NCI-H187 treated with DMSO at 0.1 percent for 48 hours (cell line): ENCODE data around the gene PCDHGA1.
"Not testable (repeated sequence)": the region's sequence is repeated elsewhere in the genome, so short reads cannot be mapped to it uniquely, and the experiment has no call there.

Source experiments
- DNase-seq: peaks from one replicate; lab custom pipeline; 2025; lab: John Stamatoyannopoulos, UW

Gene PCDHGA1

DNA sequence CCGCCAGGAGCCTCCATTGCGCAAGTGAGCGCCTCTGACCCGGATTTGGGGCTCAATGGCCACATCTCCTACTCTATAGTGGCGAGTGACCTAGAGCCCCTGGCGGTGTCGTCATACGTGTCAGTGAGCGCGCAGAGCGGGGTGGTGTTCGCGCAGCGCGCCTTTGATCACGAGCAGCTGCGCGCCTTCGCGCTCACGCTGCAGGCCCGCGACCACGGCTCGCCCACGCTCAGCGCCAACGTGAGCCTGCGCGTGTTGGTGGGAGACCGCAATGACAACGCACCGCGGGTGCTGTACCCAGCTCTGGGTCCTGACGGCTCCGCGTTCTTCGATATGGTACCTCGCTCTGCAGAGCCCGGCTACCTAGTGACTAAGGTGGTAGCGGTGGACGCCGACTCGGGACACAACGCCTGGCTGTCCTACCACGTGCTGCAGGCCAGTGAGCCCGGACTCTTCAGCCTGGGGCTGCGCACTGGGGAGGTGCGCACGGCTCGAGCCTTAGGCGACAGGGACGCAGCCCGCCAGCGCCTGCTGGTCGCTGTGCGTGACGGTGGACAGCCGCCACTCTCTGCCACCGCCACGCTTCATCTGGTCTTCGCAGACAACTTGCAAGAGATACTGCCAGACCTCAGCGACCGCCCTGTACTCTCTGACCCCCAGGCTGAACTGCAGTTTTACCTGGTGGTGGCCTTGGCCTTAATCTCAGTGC is 79.4 kb downstream of the PCDHGA1 start:
- DNase-seq: no peak

DNA sequence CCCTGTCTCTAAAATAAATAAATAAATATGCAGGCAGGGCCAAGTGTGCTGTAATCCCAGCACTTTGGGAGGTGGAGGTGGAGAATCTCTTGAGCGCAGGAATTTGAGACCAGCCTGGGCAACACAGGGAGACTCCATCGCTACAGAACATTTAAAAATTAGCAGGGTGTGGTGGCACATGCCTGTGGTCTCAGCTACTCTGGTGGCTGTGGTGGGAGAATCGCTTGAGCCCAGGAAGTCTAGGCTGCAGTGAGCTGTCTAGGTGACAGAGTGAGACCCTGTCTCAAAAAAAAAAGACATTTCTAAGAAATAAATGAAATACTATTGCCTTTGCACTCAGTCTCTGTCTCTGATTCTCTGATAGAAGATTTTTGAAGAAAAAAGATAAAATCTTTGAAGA is 81.3 kb downstream of the PCDHGA1 start:
- no peak for DNase-seq

DNA sequence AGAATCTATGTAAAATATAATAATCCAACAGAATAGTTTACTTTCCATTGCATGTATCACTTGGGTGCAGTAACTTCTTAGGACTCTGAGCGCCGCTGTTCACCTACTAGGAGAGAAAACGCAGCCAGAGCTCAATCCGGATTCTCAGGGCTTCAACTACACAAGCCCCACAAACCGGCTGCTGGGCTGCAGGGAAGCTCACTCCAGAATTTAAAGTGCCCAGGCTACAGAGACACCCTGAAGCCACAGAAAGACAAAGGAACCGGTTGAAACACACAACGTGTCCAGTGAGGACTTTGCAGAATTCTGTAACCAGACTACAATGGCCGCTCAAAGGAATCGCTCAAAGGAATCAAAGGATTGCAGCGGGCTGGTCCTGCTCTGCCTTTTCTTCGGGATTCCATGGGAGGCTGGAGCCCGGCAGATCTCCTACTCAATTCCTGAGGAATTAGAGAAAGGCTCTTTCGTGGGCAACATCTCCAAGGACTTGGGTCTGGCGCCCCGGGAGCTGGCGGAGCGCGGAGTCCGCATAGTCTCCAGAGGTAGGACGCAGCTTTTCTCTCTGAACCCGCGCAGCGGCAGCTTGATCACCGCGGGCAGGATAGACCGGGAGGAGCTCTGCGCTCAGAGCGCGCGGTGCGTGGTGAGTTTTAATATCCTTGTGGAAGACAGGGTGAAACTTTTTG is 82.7 kb downstream of the PCDHGA1 start, which contains the start of gene PCDHGA10:
Gene PCDHGA10 (plus strand): TSS at position 134 of the 686 bp plus-strand sequence. CDS start 189 bp downstream, at position 323.
- DNase-seq: no peak

DNA sequence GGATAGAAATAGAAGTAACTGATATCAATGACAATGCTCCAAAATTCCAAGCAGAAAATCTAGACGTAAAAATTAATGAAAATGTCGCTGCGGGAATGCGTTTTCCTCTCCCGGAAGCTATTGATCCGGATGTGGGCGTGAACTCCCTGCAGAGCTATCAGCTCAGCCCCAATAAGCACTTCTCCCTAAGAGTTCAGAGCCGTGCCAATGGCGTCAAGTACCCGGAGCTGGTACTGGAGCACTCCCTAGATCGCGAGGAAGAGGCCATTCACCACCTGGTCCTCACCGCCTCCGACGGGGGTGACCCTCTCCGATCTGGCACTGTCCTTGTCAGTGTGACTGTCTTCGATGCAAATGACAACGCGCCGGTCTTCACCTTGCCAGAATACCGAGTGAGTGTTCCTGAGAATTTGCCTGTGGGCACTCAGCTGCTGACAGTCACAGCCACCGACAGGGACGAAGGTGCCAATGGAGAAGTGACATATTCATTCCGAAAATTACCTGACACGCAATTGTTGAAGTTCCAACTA is 83.3 kb downstream of the PCDHGA1 start:
- DNase-seq: no peak

DNA sequence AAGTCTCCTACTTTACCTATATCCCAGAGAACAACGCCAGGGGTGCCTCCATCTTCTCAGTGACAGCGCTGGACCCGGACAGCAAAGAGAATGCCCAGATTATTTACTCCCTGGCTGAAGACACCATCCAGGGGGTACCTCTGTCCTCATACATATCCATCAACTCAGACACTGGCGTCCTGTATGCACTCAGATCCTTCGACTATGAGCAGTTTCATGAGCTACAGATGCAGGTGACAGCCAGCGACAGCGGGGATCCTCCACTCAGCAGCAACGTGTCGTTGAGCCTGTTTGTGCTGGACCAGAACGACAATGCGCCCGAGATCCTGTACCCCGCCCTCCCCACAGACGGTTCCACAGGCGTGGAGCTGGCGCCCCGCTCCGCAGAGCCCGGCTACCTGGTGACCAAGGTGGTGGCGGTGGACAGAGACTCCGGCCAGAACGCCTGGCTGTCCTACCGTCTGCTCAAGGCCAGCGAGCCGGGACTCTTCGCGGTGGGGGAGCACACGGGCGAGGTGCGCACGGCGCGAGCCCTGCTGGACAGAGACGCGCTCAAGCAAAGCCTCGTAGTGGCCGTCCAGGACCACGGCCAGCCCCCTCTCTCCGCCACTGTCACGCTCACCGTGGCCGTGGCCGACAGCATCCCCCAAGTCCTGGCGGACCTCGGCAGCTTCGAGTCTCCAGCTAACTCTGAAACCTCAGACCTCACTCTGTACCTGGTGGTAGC is 84.4 kb downstream of the PCDHGA1 start:
- DNase-seq: not testable (repeated sequence)

DNA sequence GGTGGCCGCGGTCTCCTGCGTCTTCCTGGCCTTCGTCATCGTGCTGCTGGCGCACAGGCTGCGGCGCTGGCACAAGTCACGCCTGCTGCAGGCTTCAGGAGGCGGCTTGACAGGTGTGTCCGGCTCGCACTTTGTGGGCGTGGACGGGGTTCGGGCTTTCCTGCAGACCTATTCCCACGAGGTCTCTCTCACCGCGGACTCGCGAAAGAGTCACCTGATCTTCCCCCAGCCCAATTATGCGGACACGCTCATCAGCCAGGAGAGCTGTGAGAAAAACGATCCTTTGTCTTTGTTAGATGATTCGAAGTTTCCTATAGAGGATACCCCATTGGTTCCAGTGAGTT is 84.9 kb downstream of the PCDHGA1 start:
- not testable (repeated sequence) for DNase-seq

DNA sequence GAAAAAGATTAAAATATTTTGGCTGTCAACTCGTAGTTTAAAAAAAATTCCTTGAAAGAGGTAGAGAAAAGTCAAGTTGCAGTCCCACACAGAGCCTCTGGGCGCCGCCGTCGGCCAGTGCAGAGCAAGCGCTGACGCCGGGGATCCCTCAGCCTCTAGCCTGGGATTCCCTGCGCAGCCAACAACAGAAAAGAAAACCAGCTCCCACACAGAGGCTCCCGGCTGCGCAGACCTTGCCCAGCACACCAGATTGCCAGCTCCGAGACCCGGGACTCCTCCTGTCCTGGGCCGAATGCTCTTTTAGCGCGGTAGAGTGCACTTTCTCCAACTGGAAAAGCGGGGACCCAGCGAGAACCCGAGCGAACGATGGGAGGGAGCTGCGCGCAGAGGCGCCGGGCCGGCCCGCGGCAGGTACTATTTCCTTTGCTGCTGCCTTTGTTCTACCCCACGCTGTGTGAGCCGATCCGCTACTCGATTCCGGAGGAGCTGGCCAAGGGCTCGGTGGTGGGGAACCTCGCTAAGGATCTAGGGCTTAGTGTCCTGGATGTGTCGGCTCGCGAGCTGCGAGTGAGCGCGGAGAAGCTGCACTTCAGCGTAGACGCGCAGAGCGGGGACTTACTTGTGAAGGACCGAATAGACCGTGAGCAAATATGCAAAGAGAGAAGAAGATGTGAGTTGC is 87.3 kb downstream of the PCDHGA1 start, which contains the start of gene PCDHGB7:
Gene PCDHGB7 (plus strand): TSS at position 184 of the 679 bp plus-strand sequence. CDS start 183 bp downstream, at position 367.
- not testable (repeated sequence) for DNase-seq

DNA sequence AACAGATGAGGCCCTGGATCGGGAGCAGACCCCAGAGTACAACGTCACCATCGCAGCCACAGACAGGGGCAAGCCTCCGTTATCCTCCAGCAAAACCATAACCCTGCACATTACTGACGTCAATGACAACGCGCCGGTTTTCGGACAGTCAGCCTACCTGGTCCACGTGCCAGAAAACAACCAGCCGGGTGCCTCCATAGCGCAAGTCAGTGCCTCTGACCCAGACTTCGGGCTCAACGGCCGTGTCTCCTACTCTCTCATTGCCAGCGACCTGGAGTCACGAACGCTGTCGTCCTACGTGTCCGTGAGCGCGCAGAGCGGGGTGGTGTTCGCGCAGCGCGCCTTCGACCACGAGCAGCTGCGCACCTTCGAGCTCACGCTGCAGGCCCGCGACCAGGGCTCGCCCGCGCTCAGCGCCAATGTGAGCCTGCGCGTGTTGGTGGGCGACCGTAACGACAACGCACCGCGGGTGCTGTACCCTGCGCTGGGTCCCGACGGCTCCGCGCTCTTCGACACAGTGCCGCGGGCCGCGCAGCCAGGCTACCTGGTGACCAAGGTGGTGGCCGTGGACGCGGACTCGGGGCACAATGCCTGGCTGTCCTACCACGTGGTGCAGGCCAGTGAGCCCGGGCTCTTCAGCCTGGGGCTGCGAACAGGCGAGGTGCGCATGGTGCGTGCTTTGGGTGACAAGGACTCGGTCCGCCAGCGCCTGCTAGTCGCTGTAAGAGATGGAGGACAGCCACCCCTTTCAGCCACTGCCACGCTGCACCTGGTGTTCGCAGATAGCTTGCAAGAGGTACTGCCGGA is 89.0 kb downstream of the PCDHGA1 start:
- DNase-seq: no peak

DNA sequence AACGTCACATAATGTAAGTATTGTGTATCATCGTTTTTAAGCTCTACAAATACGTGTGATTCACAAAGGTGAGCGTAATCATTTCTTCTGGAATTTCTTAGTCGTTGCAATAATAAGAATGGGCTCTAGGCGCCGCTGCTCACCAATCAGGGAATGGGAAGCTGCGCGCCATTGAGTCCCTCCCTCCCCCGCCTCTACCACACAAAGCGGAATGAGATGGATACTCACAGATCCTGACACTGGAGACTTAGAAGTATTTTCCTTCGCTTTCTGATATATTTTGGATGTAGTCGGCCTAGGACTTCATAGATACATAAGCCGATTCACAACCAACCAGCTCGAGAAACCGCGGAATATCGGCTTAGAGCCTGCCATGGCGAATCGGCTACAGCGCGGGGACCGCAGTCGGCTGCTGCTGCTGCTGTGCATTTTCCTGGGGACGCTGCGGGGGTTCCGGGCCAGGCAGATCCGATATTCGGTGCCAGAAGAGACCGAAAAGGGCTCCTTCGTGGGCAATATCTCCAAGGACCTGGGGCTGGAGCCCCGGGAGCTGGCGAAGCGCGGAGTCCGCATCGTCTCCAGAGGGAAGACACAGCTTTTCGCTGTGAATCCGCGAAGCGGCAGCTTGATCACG is 90.7 kb downstream of the PCDHGA1 start, which contains the start of gene PCDHGA11:
Gene PCDHGA11 (plus strand): TSS at position 197 of the 634 bp plus-strand sequence. CDS start 177 bp downstream, at position 374.
- DNase-seq: no peak

DNA sequence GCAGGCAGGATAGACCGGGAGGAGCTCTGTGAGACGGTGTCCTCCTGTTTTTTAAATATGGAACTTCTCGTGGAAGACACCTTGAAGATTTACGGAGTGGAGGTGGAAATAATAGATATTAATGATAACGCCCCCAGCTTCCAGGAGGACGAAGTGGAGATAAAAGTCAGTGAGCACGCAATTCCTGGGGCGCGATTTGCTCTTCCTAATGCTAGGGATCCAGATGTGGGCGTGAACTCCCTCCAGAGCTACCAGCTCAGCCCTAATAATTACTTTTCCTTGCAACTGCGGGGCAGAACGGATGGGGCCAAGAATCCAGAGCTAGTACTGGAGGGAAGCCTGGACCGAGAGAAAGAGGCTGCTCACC is 91.2 kb downstream of the PCDHGA1 start:
- no peak for DNase-seq

DNA sequence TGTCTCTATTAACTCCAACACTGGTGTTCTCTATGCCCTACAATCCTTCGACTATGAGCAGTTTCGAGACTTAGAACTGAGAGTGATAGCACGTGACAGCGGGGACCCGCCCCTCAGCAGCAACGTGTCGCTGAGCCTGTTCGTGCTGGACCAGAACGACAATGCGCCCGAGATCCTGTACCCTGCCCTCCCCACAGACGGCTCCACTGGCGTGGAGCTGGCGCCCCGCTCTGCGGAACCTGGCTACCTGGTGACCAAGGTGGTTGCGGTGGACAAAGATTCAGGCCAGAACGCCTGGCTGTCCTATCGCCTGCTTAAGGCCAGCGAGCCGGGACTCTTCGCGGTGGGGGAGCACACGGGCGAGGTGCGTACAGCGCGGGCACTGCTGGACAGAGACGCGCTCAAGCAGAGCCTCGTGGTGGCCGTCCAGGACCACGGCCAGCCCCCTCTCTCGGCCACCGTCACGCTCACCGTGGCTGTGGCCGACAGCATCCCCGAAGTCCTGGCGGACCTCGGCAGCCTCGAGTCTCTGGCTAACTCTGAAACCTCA is 92.5 kb downstream of the PCDHGA1 start:
- no peak for DNase-seq

DNA sequence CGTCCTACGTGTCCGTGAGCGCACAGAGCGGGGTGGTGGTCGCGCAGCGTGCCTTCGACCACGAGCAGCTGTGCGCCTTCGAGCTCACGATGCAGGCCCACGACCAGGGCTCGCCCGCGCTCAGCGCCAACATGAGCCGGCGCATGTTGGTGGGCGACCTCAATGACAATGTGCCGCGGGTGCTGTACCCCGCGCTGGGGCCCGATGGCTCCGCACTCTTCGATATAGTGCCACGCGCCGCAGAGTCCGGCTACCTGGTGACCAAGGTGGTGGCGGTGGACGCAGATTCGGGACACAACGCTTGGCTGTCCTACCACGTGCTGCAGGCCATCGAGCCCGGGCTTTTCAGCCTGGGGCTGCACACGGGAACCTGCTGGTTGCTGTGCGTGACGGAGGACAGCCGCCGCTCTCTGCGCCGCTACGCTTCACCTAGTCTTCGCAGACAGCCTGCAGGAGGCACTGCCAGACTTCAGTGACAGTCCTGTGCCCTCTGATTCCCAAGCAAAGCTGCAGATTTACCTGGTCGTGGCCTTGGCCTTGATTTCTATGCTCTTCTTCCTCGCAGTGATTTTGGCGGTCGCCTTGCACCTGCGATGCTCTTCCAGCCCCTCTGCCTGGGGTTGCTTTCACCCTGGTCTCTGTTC is 97.6 kb downstream of the PCDHGA1 start:
- no peak for DNase-seq

DNA sequence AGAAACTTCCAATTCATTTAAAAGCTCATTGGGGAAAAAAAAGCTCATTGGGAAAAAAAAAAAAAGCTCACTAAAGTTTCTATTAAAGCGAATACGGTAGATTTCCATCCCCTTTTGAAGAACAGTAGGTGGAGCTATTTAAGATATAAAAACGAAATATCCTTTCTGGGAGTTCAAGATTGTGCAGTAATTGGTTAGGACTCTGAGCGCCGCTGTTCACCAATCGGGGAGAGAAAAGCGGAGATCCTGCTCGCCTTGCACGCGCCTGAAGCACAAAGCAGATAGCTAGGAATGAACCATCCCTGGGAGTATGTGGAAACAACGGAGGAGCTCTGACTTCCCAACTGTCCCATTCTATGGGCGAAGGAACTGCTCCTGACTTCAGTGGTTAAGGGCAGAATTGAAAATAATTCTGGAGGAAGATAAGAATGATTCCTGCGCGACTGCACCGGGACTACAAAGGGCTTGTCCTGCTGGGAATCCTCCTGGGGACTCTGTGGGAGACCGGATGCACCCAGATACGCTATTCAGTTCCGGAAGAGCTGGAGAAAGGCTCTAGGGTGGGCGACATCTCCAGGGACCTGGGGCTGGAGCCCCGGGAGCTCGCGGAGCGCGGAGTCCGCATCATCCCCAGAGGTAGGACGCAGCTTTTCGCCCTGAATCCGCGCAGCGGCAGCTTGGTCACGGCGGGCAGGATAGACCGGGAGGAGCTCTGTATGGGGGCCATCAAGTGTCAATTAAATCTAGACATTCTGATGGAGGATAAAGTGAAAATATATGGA is 100.2 kb downstream of the PCDHGA1 start, which contains the start of gene PCDHGA12:
Gene PCDHGA12 (plus strand): TSS at position 176 of the 782 bp plus-strand sequence. CDS start 253 bp downstream, at position 429.
- DNase-seq: no peak

DNA sequence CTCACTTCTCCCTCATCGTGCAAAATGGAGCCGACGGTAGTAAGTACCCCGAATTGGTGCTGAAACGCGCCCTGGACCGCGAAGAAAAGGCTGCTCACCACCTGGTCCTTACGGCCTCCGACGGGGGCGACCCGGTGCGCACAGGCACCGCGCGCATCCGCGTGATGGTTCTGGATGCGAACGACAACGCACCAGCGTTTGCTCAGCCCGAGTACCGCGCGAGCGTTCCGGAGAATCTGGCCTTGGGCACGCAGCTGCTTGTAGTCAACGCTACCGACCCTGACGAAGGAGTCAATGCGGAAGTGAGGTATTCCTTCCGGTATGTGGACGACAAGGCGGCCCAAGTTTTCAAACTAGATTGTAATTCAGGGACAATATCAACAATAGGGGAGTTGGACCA is 101.0 kb downstream of the PCDHGA1 start:
- no peak for DNase-seq

DNA sequence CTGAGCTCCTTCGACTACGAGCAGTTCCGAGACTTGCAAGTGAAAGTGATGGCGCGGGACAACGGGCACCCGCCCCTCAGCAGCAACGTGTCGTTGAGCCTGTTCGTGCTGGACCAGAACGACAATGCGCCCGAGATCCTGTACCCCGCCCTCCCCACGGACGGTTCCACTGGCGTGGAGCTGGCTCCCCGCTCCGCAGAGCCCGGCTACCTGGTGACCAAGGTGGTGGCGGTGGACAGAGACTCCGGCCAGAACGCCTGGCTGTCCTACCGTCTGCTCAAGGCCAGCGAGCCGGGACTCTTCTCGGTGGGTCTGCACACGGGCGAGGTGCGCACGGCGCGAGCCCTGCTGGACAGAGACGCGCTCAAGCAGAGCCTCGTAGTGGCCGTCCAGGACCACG is 102.0 kb downstream of the PCDHGA1 start:
- not testable (repeated sequence) for DNase-seq

DNA sequence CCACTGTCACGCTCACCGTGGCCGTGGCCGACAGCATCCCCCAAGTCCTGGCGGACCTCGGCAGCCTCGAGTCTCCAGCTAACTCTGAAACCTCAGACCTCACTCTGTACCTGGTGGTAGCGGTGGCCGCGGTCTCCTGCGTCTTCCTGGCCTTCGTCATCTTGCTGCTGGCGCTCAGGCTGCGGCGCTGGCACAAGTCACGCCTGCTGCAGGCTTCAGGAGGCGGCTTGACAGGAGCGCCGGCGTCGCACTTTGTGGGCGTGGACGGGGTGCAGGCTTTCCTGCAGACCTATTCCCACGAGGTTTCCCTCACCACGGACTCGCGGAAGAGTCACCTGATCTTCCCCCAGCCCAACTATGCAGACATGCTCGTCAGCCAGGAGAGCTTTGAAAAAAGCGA is 102.4 kb downstream of the PCDHGA1 start:
- DNase-seq: not testable (repeated sequence)

DNA sequence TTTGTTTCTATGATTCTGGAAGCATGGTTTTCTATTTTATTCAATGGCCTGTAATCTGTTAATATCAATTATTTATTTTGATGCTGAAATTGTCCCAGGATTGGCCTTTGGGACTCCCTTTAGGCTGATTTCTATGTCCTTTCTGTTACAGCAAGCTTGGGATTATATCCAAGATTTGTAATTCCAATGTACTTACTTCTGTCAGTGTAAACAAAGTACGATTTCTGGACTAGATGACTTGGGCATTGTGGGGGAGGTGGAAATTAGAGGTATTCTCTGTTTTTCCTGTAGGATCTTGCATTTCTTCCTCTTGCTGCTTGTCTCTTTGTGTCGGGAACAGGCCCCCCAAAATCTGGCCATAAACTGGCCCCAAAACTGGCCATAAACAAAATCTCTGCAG is 103.7 kb downstream of the PCDHGA1 start:
- no peak for DNase-seq

DNA sequence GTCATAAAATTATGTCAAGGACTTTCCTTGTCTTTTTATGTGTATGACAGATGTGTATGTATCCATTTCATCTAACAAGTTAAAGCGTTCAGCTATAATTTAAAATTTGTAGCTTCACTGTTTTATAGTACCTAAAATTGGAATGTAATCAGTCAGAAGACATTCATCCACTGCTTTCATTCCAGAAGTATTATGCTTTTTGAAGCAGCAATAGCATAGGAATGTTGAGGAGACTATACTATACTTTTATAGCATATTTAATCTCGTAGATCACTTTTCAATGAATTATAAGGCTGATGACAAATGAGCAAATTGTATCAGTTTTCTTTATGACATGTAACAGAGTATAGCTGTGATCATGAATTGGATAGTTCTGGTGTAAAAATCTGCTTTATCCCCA is 106.9 kb downstream of the PCDHGA1 start:
- DNase-seq: no peak
